A549 (cell line): ENCODE results near the gene ATF2. TPM values are rescaled to one million over a fixed set of nuclear protein-coding genes. Genes with fewer than 3 reads are reported as not detected.

Experiments used
- ATAC-seq, 2 experiments: fragments of 200-7000 bp in 1 of 2; fragments of >200 bp in 1 of 2; cut with Nextera tagmentation in 1 of 2; cut with Tn5 transposase in 1 of 2; 3 replicates each; pipeline versions ENCODE4 v1.8.0 to v1.9.1; 2018 to 2020; ENCODE audit warnings: mild to moderate bottlenecking in 1 of 2, moderate library complexity in 1 of 2
- CTCF ChIA-PET: fragments of 300-600 bp; sonication (Branson Sonifier 250); formaldehyde crosslinking; extraction: SDS; loops from one replicate; lab custom pipeline; 2021; ENCODE audit warnings: antibody characterized with exemption, inconsistent platforms; lab: Yijun Ruan, JAX
- POLR2A ChIA-PET: fragments of 350-600 bp; formaldehyde crosslinking; extraction: SDS; loops from one replicate; lab custom pipeline; 2021; ENCODE audit warnings: antibody characterized with exemption, inconsistent platforms; lab: Yijun Ruan, JAX
- DNase-seq, 2 experiments: peaks; one replicate each; pipeline versions ENCODE4 v3.0.0 to v3.0.0-alpha.2; 2011 to 2016; ENCODE audit warnings: low read depth in 1 of 2, low spot score in 1 of 2
- FAIRE-seq: peaks from 2 replicates; lab custom pipeline; 2011; peaks lifted over from hg19 to GRCh38; lab: Jason Lieb, UNC
- H3K27ac ChIP-seq, 2 experiments: fragments of >200 bp; sonication (Bioruptor Twin); formaldehyde crosslinking; 3 replicates each; pipeline ENCODE4 v1.5.1; 2016 to 2017
- H3K4me1 ChIP-seq: fragments of >200 bp; sonication (Bioruptor Twin); formaldehyde crosslinking; 3 replicates; pipeline ENCODE4 v1.6.1; 2016
- H3K4me2 ChIP-seq: fragments of >200 bp; sonication (Bioruptor Twin); formaldehyde crosslinking; 3 replicates; pipeline ENCODE4 v1.6.1; 2016
- H3K4me3 ChIP-seq: fragments of >200 bp; sonication (Bioruptor Twin); formaldehyde crosslinking; 3 replicates; pipeline ENCODE4 v1.5.1; 2016
- H3K9me3 ChIP-seq: fragments of >200 bp; sonication (Bioruptor Twin); formaldehyde crosslinking; 3 replicates; pipeline ENCODE4 v1.6.1; 2016
- CBX2 ChIP-seq: fragments of 200-600 bp; sonication (generic); IDR thresholded peaks from 2 replicates; pipeline ENCODE4 v1.6.1; 2016; ENCODE audit warnings: low read depth, mild to moderate bottlenecking, borderline replicate concordance
- CBX8 ChIP-seq: fragments of 200-600 bp; sonication (generic); IDR thresholded peaks from 2 replicates; pipeline ENCODE4 v1.6.1; 2016
- EHMT2 ChIP-seq: fragments of 200-600 bp; sonication (generic); IDR thresholded peaks from 2 replicates; pipeline ENCODE4 v1.6.1; 2016; ENCODE audit warnings: antibody characterized with exemption, low read depth, mild to moderate bottlenecking, moderate library complexity
- ESRRA ChIP-seq: fragments of 150-350 bp; IDR thresholded peaks from 2 replicates; pipeline ENCODE4 v1.6.1; 2014; ENCODE audit warnings: mild to moderate bottlenecking, low read length, borderline replicate concordance
- HOXA7 ChIP-seq: fragments of 250-450 bp; sonication (Bioruptor Pico); IDR thresholded peaks from 2 replicates; pipeline ENCODE4 v1.5.0; 2020; ENCODE audit warnings: mild to moderate bottlenecking, moderate library complexity
- HOXB13 ChIP-seq: fragments of 250-450 bp; sonication (Bioruptor Pico); IDR thresholded peaks from 2 replicates; pipeline ENCODE4 v1.5.0; 2020; ENCODE audit warnings: low read depth, mild to moderate bottlenecking, moderate library complexity
- KDM5A ChIP-seq: fragments of 200-600 bp; sonication (generic); IDR thresholded peaks from 2 replicates; pipeline ENCODE4 v1.6.1; 2016; ENCODE audit warnings: antibody characterized with exemption, mild to moderate bottlenecking
- MAFK ChIP-seq: fragments of 450-650 bp; IDR thresholded peaks from 2 replicates; pipeline ENCODE4 v1.6.1; 2014; ENCODE audit not compliant: partially characterized antibody
- MAZ ChIP-seq: fragments of 150-350 bp; IDR thresholded peaks from 2 replicates; pipeline ENCODE4 v1.6.1; 2014; ENCODE audit warnings: antibody characterized with exemption, low read depth, low read length, borderline replicate concordance
- NFE2L2 ChIP-seq: fragments of 150-350 bp; conservative IDR thresholded peaks from 2 replicates; pipeline ENCODE4 v1.6.1; 2014; ENCODE audit warnings: low read length
- PHF8 ChIP-seq: fragments of 200-600 bp; sonication (generic); IDR thresholded peaks from 2 replicates; pipeline ENCODE4 v1.6.1; 2016; ENCODE audit warnings: low read depth, mild to moderate bottlenecking, antibody characterized with exemption, moderate library complexity, borderline replicate concordance
- POLR2A ChIP-seq: IDR thresholded peaks from 2 replicates; pipeline ENCODE4 v1.6.1; 2012; ENCODE audit warnings: mild to moderate bottlenecking, low read length
- POLR2AphosphoS2 ChIP-seq: conservative IDR thresholded peaks from 2 replicates; pipeline ENCODE4 v1.6.1; 2012; ENCODE audit warnings: low read length, improper control_type of control experiment, inconsistent platforms
- RARB ChIP-seq: fragments of 250-450 bp; sonication (Bioruptor Pico); IDR thresholded peaks from 2 replicates; pipeline ENCODE4 v1.8.0; 2021; ENCODE audit warnings: mild to moderate bottlenecking, moderate library complexity
- REST ChIP-seq: fragments of 200-600 bp; sonication (generic); IDR thresholded peaks from 2 replicates; pipeline ENCODE4 v1.6.1; 2016; ENCODE audit warnings: antibody characterized with exemption, mild to moderate bottlenecking, moderate library complexity
- TP53 ChIP-seq: fragments of 250-450 bp; sonication (Bioruptor Pico); IDR thresholded peaks from 2 replicates; pipeline ENCODE4 v1.5.0; 2021; ENCODE audit warnings: mild to moderate bottlenecking, moderate library complexity
- ZFP36 ChIP-seq: fragments of 450-650 bp; IDR thresholded peaks from 2 replicates; pipeline ENCODE4 v1.6.1; 2014; ENCODE audit warnings: borderline replicate concordance; ENCODE audit not compliant: partially characterized antibody
- WGBS: methylation state at CpG from one replicate; pipeline ENCODE4 v1.1.6; 2017; ENCODE audit errors: missing lambda C conversion rate; 5-methylcytosine and 5-hydroxymethylcytosine counted together
- polyA plus RNA-seq, 4 experiments: library from polyadenylated mRNA; depleted of rRNA in 3 of 4; stranded (reverse); fragments of >200 nt; fragmentation: RNase III in 1 of 4; extraction: RNeasy Plus Mini Kit Qiagen cat#74134 plus additional on column Dnase treatment in 1 of 4; gene quantifications; 2 replicates in 3 of 4; 3 replicates in 1 of 4; pipeline ENCODE4 v1.2.3, GENCODE V29; 2011 to 2017
- TF ChIP-seq, protein P1 (sequence below): IDR thresholded peaks from 2 replicates; pipeline ENCODE4 v1.6.1; 2012

The ATF2 gene
- polyA plus RNA-seq, 2 of the 4 experiments (the other 2 are of a cell fraction): 18.9 to 67.4 TPM

DNA sequence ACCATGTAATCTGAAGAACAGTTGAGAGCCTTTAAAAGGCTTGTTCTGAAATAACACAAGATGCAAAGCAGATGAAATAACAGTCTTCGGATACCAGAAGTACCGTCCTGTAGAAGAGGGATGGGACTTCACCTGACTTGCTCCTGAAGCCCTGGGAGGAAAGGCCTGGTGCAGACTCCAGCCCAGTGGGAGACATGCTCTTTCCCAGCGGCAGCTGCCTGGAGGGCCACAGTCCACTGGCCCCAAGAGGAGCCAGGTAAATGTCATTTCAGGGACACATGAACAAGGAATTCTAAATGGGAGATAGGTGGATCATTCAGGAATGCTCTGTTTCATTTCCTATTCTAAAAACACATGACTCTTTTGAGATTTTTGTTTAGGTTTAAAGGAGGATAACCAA lies 140.2 kb downstream of the ATF2 start:
- TF ChIP-seq ESRRA (no peak), MAZ (no peak), REST (no peak), POLR2AphosphoS2 (no peak), HOXA7 (CRISPR knock-in tag) (no peak), RARB (CRISPR knock-in tag) (no peak), ZFP36 (no peak)
- 96% methylated on average over 3 of the region's 3 CpGs for WGBS
- Histone ChIP-seq H3K4me1 (no peaks in the 10 kb centered on the region), H3K9me3 (no peaks in the 10 kb centered on the region; the same call in 2 of the 3 replicates), H3K4me3 (no peak overlapping the region), H3K27ac (no peak overlapping the region), H3K4me2 (no peak overlapping the region)
- ATAC-seq (no peak), FAIRE-seq (no peak), DNase-seq (no peak)
- ChIA-PET POLR2A (no interaction called here), CTCF (no interaction called here)

DNA sequence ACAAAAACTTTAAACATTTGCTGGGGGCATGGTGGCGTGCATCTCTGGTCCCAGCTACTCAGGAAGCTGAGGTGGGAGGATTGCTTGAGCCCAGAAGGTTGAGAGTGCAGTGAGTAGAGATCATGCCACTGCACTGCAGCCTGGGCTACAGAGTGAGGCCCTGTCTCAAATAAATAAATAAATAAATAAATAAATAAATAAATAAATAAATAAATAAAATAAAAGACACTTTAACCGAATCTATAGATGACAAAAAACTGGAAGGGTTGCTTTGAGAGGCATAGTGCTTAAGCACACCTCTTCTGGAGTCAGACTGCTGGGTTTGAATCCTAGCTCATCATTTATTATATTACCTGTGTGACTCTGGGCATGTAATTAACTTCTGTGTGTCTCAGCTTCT lies 141.6 kb downstream of the ATF2 start:
- Histone ChIP-seq H3K27ac (no peak overlapping the region), H3K4me2 (no peak overlapping the region), H3K9me3 (no peaks in the 10 kb centered on the region; the same call in 2 of the 3 replicates), H3K4me3 (no peak overlapping the region), H3K4me1 (no peaks in the 10 kb centered on the region)
- no peak for ATAC-seq
- TF ChIP-seq HOXB13 (CRISPR knock-in tag): no peak
- TF ChIP-seq TP53 (CRISPR knock-in tag): no peak
- no peak for TF ChIP-seq KDM5A
- TF ChIP-seq NFE2L2: no peak
- no peak for TF ChIP-seq REST
- TF ChIP-seq, protein P1, sequence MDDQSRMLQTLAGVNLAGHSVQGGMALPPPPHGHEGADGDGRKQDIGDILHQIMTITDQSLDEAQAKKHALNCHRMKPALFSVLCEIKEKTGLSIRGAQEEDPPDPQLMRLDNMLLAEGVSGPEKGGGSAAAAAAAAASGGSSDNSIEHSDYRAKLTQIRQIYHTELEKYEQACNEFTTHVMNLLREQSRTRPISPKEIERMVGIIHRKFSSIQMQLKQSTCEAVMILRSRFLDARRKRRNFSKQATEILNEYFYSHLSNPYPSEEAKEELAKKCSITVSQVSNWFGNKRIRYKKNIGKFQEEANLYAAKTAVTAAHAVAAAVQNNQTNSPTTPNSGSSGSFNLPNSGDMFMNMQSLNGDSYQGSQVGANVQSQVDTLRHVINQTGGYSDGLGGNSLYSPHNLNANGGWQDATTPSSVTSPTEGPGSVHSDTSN: no peak
- no peak for TF ChIP-seq EHMT2
- no peak for TF ChIP-seq PHF8
- TF ChIP-seq POLR2A: no peak
- TF ChIP-seq CBX2: no peak
- no peak for TF ChIP-seq MAFK
- TF ChIP-seq RARB (CRISPR knock-in tag): no peak
- TF ChIP-seq CBX8: no peak
- no peak for TF ChIP-seq ESRRA
- no peak for TF ChIP-seq HOXA7 (CRISPR knock-in tag)
- POLR2A ChIA-PET: no interaction called here
- WGBS: 91% methylated on average over 2 of the region's 2 CpGs
- CTCF ChIA-PET: interaction anchor here (0.7 kb wide), 1 partner anchor 1994 kb away, joined by 3 read pairs; no protein-coding TSS in a partner anchor
- FAIRE-seq: no peak
- no peak for DNase-seq
